Measurements from ENCODE around the gene TNKS1BP1.
"Not testable (repeated sequence)": the region's sequence is repeated elsewhere in the genome, so short reads cannot be mapped to it uniquely, and the experiment has no call there.

The TNKS1BP1 gene, protein sequence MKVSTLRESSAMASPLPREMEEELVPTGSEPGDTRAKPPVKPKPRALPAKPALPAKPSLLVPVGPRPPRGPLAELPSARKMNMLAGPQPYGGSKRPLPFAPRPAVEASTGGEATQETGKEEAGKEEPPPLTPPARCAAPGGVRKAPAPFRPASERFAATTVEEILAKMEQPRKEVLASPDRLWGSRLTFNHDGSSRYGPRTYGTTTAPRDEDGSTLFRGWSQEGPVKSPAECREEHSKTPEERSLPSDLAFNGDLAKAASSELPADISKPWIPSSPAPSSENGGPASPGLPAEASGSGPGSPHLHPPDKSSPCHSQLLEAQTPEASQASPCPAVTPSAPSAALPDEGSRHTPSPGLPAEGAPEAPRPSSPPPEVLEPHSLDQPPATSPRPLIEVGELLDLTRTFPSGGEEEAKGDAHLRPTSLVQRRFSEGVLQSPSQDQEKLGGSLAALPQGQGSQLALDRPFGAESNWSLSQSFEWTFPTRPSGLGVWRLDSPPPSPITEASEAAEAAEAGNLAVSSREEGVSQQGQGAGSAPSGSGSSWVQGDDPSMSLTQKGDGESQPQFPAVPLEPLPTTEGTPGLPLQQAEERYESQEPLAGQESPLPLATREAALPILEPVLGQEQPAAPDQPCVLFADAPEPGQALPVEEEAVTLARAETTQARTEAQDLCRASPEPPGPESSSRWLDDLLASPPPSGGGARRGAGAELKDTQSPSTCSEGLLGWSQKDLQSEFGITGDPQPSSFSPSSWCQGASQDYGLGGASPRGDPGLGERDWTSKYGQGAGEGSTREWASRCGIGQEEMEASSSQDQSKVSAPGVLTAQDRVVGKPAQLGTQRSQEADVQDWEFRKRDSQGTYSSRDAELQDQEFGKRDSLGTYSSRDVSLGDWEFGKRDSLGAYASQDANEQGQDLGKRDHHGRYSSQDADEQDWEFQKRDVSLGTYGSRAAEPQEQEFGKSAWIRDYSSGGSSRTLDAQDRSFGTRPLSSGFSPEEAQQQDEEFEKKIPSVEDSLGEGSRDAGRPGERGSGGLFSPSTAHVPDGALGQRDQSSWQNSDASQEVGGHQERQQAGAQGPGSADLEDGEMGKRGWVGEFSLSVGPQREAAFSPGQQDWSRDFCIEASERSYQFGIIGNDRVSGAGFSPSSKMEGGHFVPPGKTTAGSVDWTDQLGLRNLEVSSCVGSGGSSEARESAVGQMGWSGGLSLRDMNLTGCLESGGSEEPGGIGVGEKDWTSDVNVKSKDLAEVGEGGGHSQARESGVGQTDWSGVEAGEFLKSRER (N-terminal part only)

DNA sequence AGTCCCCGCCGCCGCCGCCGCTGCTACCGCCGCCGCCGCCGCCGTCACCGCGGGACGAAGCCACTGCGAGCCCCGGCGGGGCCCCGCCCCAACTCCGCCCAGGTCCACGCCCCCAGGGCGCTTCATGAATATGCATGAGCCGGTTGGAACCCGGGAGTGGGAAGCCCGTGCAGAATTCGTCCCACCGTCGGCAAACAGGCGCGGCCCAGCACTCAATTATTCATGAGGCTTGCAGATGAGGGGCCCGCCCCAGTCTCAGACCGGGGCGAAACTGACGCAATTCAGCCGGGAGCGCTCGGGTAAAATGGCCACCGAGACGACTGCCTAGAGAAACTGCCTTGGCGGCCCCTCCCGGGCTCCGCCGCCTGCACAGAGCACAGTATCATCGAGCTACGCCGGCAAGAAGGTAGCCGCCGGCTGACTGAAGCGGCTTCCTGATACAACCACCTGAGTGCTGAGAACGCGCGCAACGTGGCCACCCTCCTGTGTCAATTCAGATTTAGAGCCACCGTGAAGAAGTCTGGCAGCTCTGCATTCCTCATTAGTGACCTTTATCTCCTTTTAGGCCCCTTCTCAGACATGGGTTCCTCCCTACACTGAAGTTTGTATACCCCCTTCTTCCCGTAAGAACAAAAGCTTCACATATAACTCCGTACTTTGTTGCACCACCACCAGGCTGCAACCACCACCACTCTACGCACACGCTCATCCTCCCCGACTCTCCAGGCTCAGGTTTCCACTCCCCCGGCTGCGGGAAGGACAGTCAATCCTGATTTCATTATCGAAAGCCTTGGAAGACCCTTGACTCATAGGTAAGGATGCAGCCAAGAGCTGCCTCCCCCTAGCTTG, at the start of gene TNKS1BP1:
Gene TNKS1BP1, minus strand, starts transcription at position 67 of the 849 bp plus-strand sequence. CDS start 3,067 bp downstream, outside the sequence.
- TF ChIP-seq POLR2A (IDR thresholded peaks at IDR 0.05; ENCODE audit: low read length), result peak; percentile 79
- no peak for TF ChIP-seq GATA1 (IDR thresholded peaks at IDR 0.05; ENCODE audit: low read depth, low read length)
- peak; percentile 95 to 97 for DNase-seq

DNA sequence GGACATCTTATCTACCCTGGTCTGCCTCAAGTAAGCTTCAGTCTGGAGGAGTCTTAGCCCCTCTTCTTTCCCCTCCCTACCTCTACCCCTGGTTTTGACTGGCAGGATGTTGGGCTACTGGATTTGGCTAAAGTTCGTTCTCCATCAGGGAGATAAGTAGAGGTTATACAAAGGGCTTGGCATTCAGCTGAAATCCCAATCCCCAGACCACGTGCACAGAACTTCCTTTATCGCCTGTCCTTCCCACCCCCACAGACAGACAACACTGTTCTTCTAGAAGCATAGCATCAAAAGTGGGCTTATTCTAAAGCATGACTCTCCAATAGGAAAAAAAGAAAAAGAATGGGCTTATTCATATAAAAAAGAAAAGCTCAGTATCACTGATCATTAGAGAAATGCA, 48.4 kb upstream of the TNKS1BP1 start:
- no peak for DNase-seq
- TF ChIP-seq GATA1 (IDR thresholded peaks at IDR 0.05; ENCODE audit: low read depth, low read length), result no peak
- TF ChIP-seq POLR2A (IDR thresholded peaks at IDR 0.05; ENCODE audit: low read length), result no peak

DNA sequence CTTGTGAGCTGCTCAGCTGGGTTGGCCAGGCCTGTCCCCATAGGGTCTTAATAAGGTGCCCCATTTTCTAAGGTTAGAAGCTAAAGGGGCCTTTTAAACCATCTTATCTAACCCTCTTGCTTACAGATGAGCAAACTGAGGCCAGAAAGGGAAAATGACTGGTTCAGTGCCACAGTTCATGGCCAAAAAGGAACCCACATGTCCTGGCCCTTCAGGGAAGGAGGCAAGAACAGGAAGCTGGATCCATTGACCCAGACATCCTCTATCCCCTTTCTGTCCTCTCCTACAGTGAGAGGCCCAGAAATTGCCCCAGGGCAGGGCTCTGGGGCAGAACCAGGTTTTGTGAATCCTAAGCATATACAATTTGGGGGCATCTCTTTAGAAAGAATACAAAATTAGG, 46.2 kb upstream of the TNKS1BP1 start:
- TF ChIP-seq GATA1 (IDR thresholded peaks at IDR 0.05; ENCODE audit: low read depth, low read length) (no peak), POLR2A (IDR thresholded peaks at IDR 0.05; ENCODE audit: low read length) (no peak)
- DNase-seq, result no peak

DNA sequence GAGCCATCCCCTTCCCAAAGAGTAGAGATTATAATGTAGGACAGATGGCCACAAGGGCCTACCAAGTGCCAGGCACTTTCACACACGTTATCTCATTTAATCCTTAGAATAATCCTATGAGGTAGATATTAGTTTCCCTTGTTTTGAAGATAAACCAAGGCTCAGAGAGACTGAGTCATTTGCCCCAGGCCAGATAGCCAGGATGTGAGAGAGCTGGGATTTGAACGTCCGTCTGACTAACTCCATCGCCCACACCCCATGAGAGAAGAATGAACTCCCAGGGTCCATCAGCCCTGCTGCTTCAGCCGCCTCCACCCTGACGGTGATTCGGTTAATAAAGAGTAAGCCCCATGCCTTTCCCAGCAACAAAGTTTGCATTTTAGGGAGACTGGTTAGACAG, 45.5 kb upstream of the TNKS1BP1 start:
- TF ChIP-seq GATA1 (IDR thresholded peaks at IDR 0.05; ENCODE audit: low read depth, low read length) (no peak), POLR2A (IDR thresholded peaks at IDR 0.05; ENCODE audit: low read length) (no peak)
- no peak for DNase-seq

DNA sequence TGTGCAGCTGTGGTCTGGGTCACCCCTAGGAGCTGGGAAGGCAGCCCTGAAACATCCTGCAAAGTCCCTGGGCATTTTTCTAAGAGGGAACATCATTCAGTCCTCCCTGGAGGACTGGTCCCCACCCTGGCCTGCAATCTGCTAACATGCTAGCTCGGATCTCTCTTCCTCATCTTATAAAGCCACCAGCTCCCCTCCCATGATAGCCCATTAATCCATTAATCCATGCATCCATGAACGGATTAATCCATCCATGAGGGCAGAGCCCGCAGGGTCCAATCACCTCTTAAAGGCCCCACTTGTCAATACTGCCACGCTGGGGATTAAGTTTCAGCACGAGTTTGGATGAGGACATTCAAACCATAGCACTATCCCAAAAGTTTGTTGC, 44.1 kb upstream of the TNKS1BP1 start:
- DNase-seq, result no peak
- TF ChIP-seq POLR2A (IDR thresholded peaks at IDR 0.05; ENCODE audit: low read length), result no peak
- no peak for TF ChIP-seq GATA1 (IDR thresholded peaks at IDR 0.05; ENCODE audit: low read depth, low read length)

DNA sequence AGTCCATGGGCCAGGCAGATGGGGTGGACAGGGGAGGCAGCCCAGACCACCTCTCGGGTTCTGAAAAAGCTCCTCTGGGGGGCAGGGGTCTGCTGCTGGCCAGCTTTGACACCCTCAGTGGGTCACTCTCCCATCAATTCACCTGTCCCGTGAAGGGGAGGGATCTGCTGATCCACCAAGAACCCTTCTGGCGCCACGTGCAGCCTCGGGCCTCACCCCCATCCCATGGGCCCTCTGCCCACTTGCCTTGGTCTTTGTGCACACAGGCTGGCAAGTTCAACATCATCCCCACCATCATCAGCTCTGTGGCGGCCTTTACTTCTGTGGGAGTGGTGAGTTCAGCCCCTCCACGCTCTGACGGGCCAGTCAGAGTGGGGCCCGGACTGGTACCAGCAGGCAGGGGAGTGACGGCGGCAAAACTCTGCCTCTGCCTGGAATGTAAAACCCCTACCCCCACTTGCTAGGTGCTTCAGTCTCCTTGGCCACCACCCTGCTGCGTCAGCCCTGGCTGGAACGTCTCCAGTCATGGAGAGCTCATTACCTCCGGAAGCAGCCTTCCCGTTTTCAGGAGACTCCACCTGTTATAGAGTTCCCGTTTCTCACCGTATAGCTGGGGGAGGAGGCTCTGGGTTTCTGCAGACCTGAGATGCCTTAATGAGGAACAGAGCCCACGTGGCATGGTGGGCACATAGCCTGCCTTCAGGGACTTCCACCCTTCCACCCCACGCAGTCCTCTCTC, 43.5 kb upstream of the TNKS1BP1 start:
- TF ChIP-seq GATA1 (IDR thresholded peaks at IDR 0.05; ENCODE audit: low read depth, low read length) (no peak), POLR2A (IDR thresholded peaks at IDR 0.05; ENCODE audit: low read length) (no peak)
- no peak for DNase-seq

DNA sequence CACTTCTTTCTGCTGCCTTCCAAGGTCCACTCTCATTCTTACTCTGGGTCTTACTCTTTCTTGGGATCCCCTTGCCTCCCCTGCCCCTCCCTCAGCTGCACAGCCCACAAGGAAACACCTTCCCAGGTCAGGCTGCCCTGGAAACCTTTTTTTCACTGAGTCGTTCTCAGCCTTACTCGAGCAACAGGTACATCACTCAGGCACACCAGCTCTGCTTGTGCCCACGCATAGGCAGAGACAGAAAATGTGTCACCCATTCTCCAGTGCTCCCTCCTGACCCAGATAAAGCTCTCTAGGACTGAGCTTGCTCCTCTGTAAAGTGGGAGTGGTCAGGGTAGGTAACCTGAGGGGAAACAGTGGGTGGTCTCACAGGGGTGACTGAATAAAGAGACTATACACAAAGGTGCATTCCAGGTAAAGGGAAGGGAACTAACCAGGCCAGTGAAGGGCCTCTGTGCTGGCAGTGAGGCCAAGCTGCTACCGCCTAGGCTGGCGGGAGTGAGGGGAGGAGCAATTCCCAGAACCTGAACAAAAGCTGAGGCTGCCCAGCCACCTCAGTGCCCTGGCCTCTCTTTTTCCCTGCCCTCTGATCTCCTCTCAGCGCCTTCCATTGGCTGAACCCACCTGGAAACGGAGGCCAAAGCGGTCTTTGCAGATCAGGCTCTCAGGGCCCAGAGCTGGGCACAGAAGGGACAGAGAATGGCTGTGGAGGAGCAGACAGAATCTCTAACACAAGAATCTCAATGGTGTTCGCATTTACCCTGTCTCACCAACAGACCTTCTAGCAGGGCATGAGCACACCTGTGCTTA, 40.3 kb upstream of the TNKS1BP1 start:
- TF ChIP-seq GATA1 (IDR thresholded peaks at IDR 0.05; ENCODE audit: low read depth, low read length), result no peak
- no peak for TF ChIP-seq POLR2A (IDR thresholded peaks at IDR 0.05; ENCODE audit: low read length)
- no peak for DNase-seq

DNA sequence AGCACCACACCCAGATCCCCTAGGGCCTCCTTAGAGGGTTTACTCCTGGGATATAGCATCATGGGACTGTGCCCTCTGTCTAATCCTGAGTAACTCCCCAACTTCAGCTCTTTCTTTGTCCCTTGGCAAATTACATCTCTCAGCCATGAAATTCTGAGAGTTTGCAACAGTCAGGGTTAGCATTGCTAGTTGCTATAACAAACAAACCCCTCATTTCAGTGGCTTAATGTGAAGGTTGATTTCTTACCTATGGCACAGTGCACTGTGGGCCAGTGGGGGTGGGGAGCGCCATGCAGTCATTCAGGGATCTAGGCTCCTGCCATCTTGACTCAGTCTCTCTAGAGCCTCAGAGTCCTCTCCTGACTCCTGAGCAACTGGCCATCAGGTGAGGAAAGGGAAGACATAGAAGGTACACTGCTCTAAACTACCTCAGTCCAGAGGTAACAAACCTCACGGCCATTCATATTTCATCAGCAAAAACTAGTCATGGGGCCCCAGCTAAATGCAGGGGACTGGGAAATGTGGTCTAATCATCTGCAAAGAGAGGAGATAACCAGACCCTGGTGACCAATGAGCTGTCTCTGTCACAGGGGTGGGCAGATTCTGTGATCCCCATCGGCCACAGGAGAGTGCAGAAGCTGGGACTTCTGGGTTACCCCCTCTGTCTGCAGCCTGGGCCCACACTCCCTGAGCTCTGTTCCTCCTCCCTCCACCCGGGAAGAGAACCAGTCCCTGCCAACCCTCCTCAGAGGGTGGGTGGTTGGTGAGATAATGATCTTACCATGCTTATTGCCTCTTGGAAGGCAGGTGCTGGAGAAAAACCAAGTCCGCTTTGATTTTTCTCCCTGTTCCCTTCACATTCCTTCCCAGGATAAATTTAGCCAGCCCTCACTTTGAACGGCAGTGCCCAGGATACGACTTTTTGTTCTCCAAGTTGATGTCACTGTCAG, 38.7 kb upstream of the TNKS1BP1 start:
- TF ChIP-seq POLR2A (IDR thresholded peaks at IDR 0.05; ENCODE audit: low read length) (no peak), GATA1 (IDR thresholded peaks at IDR 0.05; ENCODE audit: low read depth, low read length) (no peak)

DNA sequence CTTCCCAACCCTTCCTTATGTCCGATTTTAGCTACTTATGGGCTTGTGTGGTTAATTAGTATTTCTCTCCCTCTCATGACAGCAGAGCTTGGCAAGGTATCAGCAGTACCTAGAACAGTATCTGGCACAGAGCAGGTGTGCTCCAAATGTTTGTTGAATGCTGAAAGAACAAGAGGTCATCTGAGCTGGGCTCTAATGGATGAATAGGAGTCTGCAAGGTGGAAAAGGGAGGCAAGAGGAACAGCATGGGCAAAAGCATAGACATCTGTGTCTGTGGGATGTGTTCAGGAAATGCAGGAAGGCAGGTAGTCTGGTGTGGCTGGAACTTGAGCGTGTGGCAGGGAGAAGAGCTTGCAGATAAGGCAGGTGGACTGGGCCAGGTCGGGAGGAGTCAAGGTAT, 37.2 kb upstream of the TNKS1BP1 start:
- TF ChIP-seq POLR2A (IDR thresholded peaks at IDR 0.05; ENCODE audit: low read length), result no peak
- TF ChIP-seq GATA1 (IDR thresholded peaks at IDR 0.05; ENCODE audit: low read depth, low read length), result no peak
- no peak for DNase-seq

More for the DNA sequence above, 38.7 kb upstream of the TNKS1BP1 start:
- DNase-seq, result peak; percentile 26 to 66

DNA sequence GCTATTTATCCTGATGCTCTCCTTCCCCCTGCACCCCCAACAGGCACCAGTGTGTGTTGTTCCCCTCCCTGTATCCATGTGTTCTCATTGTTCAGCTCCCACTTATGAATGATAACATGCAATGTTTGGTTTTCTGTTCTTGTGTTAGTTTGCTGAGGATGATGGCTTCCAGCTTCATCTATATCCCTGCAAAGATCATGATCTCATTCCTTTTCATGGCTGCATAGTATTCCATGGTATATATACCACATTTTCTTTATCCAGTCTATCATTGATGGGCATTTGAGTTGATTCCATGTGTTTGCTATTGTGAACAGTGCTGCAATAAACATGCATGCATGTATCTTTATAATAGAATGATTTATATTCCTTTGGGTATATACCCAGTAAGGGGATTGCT, 36.7 kb upstream of the TNKS1BP1 start:
- not testable (repeated sequence) for DNase-seq

DNA sequence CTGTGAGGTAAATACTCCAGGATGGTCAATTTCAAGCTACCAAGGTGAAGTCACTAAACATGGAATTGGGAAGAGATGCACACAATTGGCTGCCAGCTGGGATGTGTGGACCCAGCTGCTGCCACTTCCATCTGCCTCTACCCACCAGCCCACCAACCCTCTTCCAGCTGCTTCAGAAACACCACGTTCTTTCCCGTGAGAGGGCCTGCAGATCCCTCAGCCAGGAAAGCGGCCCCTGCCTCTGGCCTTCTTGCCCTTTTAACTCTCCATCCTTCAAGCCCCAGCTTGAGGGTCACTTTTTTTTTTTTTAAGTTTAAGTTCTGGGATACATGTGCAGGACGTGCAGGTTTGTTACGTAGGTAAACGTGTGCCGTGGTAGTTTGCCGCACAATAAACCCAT, 36.2 kb upstream of the TNKS1BP1 start:
- DNase-seq, result no peak

More for the DNA sequence above, 36.2 kb upstream of the TNKS1BP1 start:
- no peak for TF ChIP-seq GATA1 (IDR thresholded peaks at IDR 0.05; ENCODE audit: low read depth, low read length)
- no peak for TF ChIP-seq POLR2A (IDR thresholded peaks at IDR 0.05; ENCODE audit: low read length)
